Subcutaneous adipose tissue (tissue), 4 donors: ENCODE results near the gene MSH5. TPM values are rescaled to one million over a fixed set of nuclear protein-coding genes. Genes with fewer than 3 reads are reported as not detected.

ENCODE experiments used
- total RNA-seq, 4 donors: library from RNA; depleted of rRNA; stranded (reverse); fragments of >200 nt; gene quantifications; one replicate each; pipeline ENCODE4 v1.1.0, GENCODE V29; 2016
- TF ChIP-seq, protein P1 (sequence below): fragments of 450-650 bp; IDR thresholded peaks from one replicate; pipeline ENCODE4 v1.5.1; 2016; ENCODE audit warnings: low read depth, mild to moderate bottlenecking, control low read depth, antibody characterized with exemption, moderate library complexity

The MSH5 gene
- total RNA-seq, 4 donors from 2014 or later, result 7.5 to 24.5 (median 9.0) TPM

DNA sequence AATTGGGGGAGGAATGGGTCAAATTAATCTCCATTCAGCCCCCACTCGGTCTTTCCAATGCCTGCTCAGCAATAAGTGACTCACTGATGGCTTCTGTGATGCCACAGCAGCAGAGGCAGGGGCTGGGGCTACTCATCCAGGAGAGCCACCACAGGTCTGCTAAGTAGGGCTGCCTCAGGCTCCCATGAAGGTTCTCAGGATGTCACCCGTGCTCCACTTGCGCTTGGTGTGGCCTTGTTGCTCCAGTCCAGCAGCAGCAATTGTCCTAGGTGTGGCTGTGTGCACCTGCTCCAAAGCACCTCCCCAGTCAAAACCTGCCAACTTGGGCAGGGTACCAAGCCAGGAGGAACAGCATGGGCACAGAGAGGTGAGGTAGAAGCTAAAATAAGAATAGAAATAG is 17.6 kb upstream of the MSH5 start:
- TF ChIP-seq, protein P1, sequence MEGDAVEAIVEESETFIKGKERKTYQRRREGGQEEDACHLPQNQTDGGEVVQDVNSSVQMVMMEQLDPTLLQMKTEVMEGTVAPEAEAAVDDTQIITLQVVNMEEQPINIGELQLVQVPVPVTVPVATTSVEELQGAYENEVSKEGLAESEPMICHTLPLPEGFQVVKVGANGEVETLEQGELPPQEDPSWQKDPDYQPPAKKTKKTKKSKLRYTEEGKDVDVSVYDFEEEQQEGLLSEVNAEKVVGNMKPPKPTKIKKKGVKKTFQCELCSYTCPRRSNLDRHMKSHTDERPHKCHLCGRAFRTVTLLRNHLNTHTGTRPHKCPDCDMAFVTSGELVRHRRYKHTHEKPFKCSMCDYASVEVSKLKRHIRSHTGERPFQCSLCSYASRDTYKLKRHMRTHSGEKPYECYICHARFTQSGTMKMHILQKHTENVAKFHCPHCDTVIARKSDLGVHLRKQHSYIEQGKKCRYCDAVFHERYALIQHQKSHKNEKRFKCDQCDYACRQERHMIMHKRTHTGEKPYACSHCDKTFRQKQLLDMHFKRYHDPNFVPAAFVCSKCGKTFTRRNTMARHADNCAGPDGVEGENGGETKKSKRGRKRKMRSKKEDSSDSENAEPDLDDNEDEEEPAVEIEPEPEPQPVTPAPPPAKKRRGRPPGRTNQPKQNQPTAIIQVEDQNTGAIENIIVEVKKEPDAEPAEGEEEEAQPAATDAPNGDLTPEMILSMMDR, result no peak

DNA sequence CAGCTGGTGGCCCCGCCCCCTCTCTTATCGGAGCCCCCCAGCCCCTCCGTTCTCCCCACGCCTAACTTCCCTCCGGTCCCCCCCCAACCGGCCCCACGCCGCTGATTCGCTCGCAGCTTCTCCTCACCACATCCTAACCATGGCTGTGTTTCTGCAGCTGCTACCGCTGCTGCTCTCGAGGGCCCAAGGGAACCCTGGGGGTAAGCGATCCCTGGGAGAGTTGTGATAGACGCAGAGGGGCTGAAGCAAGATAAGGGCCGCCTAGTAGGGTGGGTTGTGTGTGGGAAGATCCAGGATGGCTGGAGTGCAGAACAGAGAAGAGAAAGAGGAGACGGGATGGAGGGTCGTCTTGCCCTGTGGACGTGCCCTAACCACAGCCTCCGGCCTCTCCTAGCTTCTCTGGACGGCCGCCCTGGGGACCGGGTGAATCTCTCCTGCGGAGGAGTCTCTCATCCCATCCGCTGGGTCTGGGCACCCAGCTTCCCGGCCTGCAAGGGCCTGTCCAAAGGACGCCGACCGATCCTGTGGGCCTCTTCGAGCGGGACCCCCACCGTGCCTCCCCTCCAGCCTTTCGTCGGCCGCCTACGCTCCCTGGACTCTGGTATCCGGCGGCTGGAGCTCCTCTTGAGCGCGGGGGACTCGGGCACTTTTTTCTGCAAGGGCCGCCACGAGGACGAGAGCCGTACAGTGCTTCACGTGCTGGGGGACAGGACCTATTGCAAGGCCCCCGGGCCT is 16.4 kb upstream of the MSH5 start, which contains the start of gene MPIG6B:
TSS of gene MPIG6B (plus strand) at position 129 of the 735 bp plus-strand sequence. CDS start at position 140, 11 bp downstream.
- TF ChIP-seq, protein P1, result no peak

DNA sequence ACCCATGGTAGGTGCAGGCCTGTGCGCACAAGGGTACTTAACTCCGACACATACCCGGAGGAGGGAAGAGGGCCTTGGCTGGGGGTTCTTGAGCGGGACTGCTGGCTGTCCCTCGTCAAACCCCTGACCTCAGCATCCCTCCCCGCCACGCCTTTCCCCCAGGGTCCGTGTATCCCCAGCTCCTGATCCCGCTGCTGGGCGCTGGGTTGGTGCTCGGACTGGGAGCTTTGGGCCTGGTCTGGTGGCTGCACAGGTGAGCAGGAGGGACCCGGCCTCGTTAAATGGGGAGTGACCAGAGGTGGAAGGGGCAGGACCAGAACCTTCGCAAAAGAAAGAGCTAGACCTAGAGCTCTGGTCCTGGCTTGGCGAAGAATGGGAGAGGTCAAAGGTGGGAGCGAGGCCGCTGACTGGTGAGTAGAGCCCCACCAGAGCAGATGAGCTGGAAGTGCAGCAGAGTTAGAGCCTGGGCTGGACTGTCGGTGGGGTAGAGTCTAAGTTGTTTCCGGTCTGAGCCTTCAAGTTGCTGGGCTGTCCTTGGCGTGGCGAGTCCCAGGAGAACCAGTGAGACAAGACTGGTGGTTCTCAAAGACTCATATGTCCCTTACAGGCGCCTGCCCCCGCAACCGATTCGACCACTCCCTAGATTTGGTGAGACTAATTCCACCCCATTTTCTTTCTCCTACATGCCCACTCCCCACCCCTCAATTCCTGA is 15.7 kb upstream of the MSH5 start:
- TF ChIP-seq, protein P1, result no peak

DNA sequence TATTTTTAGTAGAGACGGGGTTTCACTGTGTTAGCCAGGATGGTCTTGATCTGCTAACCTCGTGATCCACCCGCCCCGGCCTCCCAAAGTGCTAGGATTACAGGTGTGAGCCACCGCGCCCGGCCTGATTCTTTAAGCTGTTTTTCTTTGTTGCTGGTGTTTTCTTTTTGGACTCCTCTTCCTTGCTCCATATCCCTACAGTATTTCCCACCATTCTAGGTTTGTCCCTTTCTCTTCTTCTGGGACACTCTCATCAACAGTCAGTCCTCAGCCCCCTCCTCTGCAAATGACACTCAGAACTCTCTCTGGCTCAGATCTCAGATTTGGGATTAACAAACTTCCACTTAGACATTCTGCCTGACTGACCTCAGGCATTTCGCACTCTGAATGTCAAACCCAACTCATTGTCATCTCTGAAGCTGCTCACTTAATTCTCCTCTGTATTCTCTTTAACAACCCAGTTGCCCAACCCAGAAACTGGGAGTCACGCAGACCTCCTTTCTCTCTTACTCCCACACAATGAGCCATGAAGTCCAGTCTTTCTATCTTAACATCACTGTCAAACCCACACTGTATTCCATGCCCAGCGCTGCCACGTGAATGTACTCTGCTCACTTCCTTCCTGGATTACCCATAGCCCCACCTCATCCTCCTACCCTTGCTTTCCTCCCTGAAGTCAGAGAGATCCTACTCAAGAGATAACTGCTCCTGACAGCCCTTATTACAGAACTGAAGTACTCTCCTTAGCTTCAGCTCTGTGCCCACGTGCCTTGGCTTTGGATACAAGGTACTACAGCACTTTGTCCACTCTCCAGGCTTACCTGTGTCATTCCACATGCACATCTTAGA is 14.1 kb upstream of the MSH5 start:
- TF ChIP-seq, protein P1, result no peak

DNA sequence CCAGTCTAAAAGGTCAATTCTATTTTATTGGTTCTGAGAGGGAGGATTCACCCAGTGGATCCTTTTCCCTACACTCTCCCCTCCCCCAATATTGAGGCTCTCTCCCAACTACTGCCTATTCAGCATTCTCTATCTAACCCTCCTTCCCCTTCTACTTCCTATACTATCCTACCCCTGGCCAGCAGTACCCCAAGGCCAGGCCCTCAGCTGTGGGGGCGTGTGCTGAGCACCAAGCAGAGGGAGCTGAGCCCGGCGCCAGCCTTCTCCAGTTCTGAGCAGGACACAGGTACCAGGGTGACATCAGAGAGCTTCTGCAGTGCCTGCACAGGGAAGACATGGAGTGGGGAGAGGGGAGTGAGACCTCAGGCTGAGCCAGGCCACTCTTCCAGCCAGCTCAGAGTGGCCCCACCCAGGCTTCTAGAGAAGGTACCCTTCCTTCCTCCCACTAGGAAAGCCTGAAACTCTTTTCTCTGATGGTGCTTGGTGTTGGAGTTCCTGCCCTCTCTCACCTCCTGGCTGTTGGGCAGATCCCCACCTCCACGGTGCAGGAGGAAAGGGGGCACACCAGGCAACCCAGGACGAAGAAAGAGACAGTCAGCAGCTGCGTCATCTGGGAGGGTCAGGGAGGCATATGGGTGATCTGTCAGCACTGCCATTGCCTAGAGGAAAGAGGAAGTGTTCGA is 12.6 kb upstream of the MSH5 start:
- TF ChIP-seq, protein P1, result no peak

DNA sequence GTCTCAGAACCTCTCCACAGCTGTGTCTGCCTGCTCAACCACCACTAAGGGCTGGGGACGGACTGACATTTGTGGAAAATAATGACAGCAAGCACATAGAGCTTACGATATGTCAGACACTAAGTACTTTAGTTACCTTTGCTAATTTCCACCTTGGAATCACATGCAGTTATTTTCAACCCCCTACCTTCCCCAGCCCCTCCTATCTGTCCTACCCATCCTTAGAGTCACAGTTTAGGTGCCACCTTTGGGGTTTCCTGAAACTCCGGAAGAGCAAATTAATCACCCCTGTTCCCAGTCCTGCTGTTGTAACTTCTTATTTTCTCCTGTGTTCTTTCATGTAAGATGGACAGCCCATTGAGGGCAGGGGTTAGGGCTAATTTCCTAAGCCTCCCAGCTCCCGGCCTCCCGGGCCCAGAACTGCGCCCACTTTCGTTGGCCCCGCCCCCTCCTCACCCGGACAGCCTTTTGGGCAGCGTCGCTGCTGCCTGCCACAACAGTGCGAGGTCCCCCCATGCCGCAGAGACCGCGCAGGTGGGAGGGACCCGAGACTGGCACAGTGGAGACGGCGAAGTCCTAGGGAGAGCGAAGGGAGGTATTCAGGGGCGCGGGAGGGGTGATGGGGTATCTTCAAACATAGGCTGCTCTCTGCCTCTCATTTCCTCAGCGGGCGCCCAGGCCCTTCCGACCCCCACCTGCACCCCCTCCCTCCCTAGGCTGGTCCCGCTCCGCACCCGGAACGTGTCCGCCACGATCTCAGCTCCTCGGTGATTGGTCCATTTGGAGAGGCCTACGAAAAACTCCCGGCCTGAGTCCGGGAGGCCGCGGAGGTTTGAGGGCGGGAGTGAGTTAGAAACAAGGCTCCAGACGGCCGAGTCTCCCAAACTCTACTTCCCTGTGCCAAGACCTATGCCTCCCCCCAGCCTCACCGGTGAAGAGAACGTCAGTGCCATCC is 11.8 kb upstream of the MSH5 start:
- TF ChIP-seq, protein P1, result no peak
